Activated T-cell treated with anti-CD3 and anti-CD28 coated beads for 48 hours (primary cell): ENCODE data around the gene MAPK6.
"Not testable (repeated sequence)": the region's sequence is repeated elsewhere in the genome, so short reads cannot be mapped to it uniquely, and the experiment has no call there.

Experiments used
- DNase-seq: peaks from one replicate; pipeline ENCODE4 v3.0.0-alpha.2; 2020; ENCODE audit warnings: low read depth

MAPK6 gene

DNA sequence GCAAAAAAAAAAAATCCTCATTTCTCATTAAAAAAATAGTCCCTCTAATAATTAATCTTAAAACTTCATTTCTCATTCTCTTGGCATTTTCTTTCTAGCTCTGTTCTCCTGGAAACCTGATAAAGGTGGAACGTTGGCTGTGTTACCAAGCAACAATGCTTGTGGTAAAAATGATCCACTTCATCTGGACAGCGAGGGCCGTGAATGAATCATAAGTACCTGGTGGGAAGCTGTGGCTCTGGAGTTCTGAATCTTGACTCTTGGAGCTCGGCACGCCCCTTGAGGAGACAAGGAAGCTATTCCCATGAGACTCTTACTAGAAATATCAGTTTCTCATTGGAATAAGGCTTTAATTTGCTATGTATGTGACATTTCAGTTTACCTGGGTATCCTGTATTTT is 61.0 kb downstream of the MAPK6 start:
- DNase-seq: no peak

DNA sequence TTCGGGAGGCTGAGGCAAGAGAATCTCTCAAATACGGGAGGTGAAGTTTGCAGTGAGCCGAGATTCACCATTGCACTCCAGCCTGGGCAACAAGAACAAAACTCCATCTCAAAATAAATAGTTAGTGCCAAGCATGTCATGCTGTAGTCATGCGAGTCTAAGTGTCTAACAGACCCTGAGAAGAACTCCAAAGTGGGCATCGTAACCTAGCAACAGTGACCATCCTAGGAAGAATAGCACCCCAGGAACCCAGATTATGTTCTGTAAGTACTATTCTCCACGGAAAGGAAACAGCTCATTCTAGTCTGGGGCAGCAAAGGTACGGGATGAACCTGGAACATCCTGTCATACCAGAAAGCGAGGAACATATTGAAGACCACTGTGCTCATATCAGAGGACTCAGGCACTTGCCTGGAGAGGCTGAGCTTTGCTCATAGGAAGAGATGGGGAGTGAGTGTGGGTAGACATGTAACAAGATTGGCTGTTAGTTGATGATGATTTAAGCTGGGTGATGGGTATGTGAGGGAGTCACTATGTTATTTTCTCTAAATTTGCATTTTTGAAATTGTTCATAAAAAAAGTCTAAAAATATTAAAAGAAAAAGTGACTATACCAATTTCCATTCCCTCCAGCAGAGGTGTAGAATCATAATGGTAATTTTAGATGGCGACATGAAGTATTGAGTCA is 61.8 kb downstream of the MAPK6 start:
- DNase-seq: no peak

DNA sequence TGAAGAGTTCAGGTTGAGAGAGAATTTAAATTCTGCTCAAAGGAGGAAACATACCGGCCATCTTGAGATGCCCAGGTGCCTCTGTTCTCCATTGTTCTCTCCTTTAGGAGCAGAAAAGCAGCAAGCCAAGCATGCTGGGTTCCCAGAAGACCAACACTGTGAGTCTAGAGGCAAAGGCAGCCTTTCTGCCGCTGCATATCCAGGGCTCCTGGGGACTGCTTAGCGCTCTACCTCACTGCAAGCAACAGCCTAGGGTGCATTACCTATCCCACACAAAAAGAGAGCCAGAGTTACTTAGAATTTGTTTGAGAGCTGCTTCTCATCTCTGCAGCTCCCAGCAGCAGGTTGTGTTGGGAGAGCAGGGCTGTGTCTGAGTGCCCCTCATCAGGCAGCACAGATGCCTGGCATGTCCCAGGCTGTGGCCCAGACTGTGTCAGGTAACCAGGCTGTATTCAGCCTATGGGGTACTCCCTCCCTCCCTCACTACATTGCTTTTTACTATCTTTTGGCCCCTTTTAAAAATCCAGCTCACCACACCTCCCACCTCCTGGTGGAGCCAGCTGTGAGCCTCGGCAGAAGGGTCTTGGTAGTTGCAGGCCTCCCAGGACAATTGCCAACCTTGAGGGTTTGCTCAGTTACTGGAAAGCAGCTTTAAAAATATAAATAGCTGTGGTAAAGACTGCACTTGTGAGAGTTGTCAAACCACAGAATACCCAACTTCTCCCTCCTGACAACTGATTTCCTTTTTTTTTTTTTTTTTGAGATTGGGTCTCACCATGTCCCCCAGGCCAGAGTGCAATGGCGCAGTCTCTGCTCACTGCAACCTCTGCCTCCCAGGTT is 63.4 kb downstream of the MAPK6 start:
- no peak for DNase-seq

DNA sequence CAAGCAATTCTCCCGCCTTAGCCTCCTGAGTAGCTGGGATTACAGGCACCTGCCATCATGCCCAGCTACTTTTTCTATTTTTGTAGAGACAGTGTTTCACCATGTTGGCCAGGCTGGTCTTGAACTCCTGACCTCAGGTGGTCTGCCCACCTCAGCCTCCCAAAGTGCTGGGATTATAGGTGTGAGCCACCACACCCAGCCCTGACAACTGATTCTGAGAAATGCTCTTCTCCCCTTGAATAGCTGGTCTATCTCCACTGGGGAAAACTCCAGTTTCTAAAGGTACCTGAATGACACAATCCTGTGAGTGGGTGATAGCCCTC is 64.0 kb downstream of the MAPK6 start:
- DNase-seq: not testable (repeated sequence)

- DNase-seq: no peak
Measured at GRCh38 chr15:52083603-52084002, 64.6 kb downstream of the MAPK6 start.

GRCh38 chr15:52085299-52085698 is 66.3 kb downstream of the MAPK6 start:
- no peak for DNase-seq

- DNase-seq: no peak
Measured at GRCh38 chr15:52086011-52086786, 67.2 kb downstream of the MAPK6 start.

DNA sequence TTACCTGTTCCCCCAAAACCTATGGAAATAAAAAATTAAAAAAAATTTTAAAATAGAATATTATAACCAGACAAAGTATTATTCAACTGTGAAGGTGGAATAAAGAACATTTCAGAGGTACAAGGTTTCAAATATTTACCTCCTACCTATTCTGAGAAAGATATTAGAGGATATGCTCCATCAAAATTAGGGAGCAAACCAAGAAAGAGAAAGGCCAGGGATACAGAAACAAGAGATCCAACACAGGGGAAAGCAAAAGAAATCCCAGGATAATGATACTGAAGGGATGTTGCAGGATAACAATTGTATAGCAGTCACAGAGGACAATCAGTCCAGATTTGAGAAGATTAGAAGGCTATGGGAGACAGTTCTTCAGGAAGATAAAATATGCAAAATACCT is 71.2 kb downstream of the MAPK6 start:
- no peak for DNase-seq

DNA sequence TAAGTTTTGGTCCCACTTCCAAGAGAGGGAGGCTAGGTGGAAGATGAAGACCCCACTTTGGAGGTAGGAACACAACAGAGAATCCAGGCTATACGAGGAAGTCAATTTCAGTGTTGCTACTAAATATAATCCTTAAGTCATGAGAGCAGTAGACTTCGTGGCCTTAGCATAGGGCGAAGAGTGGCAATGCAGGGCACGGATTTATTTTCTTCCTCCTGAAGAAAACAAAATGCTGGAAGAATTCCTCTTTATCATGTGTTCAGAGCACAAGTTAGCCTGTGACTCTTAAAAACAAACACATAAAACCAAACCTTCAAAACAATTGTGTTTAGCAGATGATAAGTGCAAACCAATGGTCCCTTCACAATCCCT is 74.1 kb downstream of the MAPK6 start:
- no peak for DNase-seq

DNA sequence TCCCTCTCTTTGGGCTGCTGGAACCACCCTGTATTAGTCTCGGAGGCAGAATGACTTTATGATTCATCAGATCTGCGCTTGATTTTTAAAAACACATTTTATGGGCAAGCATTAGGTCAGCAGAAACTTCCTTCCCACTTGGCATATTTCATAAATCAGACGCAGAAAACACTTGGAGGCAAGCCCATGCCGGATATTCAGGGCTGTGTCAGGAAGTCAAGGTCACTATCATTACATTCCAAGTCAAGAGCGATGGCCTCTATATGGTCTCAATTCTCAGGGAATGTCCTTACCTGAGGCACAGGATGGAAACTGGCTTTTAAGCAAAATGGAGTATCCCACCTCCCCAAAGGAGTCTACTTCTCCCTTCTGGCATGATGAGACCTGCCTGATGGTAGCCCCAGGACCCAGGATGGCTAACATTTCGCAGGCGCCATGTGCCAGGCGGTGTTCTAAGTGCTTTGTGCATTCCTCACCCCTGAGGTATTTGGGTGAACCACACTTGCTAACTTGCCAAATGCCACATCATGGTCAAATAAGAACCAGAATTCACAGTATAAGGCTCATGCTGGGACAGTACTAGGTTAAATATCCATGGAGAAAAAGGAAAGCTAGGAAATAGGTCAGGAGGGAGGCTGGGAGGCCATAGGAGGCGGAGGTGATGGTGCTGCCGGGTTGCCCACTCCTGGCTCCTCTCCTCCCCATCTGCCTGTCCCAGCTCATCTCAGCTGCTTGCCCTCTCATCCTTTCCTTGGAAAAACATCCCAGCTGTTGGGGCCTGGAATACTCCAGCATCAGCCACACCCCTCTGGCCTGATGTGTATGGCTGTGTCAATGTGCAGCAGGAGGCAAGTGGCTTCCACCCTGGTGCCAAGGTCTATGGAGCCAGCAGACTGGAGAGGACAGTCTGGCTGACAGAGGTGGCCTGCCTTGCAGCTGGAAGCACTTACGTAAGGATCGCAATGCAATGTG is 74.8 kb downstream of the MAPK6 start:
- DNase-seq: no peak

DNA sequence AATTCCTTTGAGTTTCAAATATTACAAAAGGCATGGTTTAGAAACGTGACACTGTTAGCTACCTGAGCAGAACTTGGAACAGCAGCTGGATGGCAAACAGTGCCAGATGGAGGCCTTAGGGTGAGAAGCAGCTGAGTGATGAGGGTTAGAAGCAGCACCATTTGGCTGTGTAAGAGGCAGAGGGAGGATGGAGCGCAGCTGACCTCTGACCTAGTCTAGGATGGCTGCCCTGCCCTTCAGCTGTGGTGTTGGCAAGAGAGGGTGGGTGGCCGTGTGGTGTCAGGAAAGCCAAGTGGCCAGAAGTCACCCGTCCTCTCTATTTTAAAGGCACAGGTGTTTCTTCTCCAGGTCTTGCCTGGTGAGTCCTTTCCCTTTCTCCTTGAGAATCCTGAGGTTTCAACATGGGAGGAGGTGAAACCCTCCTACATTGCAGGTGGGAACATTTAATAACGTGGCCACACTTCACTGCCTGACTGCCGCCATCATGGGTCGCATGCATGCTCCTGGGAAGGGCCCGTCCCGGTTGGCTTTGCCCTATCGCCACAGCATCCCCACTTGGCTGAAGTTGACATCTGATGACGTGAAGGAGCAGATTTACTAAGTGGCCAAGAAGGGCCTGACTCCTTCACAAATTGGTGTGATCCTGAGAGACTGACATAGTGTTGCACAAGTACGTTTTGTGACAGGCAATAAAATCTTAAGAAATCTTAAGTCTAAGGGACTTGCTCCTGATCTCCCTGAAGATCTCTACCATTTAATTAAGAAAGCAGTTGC is 76.0 kb downstream of the MAPK6 start:
- DNase-seq: no peak

- no peak for DNase-seq
Measured at GRCh38 chr15:52095597-52096262, 76.7 kb downstream of the MAPK6 start.

GRCh38 chr15:52096536-52096935 is 77.5 kb downstream of the MAPK6 start:
- not testable (repeated sequence) for DNase-seq

DNA sequence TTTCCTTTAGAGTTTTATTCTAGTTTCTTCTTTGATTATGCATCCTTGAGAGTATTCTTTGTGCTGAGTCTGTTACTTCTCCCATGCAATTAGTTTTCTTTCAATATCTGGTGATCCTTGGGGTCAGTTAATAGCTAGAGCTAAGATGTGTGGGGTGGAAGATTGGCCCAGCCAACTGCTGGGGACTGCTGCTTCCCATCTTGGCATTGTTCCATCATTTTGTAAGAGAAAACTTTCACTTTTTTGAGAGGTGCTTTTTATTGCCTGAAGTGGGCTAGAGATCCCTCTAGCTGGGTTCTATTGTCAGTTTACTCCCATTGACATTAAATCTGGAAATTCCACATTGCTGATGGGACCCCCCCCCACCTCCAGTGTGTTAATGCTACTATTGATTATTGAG is 78.2 kb downstream of the MAPK6 start:
- DNase-seq: no peak

DNA sequence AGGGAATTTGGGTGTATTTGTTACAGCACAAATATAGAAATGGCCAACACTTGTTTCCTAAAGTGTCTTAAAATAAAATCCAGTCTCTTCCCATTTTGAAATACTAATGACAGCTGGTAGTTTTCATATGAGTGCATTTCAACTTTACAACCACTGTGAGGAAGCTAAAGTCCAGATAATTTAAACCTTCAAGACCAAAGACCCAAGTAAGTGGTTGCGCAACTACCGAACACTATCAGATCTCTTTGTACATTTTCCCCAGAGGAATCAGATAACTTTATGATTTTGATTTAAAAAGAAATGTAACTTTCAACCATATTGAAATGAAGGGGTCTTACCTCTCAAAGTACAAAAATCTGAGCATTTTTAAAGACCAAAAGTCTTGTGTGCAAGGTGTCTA is 79.3 kb downstream of the MAPK6 start:
- DNase-seq: no peak

DNA sequence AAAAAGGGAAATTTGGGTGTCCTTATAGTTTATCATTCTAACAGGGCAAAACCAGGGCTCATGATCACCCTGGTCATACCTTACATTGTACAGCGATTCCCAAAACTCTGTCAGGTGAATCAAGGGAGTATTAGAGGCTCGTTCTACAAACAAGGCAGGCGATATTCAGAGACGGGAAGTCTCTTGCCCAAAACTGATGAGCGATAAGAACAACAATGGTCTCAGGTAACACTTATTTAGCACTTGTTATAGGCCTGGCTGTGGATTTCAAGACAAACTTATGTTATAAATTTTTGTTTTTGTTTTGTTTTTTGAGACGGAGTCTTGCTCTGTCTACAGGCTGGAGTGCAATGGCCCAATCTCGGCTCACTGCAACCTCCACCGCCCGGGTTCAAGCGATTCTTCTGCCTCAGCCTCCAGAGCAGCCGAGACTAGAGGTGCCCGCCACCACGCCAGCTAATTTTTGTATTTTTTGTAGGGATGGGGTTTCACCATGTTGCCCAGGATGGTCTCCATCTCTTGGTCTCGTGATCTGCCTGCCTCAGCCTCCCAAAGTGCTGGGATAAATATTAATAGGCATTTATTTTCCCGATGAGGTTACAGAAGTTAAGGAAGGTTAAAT is 80.7 kb downstream of the MAPK6 start:
- no peak for DNase-seq

- no peak for DNase-seq
Measured at GRCh38 chr15:52100807-52101442, 81.9 kb downstream of the MAPK6 start.

DNA sequence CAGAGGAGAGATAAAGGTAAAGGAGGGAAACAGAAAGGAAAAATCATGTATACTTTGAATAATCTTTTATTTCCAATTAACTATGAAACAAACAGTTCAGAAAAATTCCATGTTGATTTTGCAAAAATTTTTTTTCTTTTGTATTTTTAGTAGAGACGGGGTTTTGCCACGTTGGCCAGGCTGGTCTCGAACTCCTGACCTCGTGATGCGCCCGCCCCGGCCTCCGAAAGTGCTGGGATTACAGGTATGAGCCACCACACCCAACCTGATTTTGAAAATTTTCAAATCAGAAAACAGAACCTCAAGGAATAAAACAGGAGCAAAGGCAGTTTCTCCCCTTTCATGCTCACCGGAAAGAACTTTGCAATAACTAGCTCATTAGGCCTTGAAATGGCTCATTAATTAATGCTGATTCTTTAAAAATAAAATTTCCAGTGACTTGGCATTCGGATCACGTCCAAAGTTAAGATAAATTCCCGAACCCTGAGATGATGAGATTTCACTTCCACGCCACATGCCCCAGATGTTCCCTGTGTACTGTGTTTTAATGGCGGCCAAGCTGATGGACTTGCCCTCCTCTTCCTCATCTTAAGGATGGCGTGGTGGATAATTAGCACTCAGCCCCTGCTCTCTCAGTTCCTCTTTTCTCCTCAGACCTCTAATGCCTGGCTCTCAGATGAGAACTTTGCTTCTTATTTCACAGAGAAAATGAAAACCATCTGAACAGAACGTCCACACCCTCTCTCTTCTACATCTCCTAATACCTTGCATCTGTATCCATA is 82.7 kb downstream of the MAPK6 start:
- DNase-seq: no peak

DNA sequence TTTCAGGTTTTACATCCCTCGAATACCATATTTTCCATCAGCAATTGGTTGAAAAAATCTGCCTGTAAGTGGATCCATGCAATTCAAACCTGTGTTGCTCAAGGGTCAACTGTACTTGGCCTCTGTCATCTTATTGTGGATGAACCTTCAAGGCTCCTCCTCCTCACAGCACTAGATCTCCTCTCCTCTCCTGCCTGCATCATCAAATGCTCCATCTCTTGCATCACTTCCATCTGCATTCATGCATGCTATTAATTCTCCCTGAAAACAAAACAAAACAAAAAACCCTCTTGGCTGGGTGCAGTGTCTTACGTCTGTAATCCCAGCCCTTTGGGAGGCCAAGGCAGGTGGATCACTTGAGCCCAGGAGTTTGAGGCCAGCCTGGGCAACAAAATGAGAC is 83.4 kb downstream of the MAPK6 start:
- DNase-seq: no peak
